Retinal pigment epithelial cell (primary cell): ENCODE results near the gene KLHL17.

Source experiments
- DNase-seq: peaks from one replicate; pipeline ENCODE4 v3.0.0-alpha.2; 2010; ENCODE audit warnings: low read depth
- H3K4me3 ChIP-seq: 2 replicates; pipeline ENCODE4 v1.5.1; 2011; ENCODE audit warnings: mild to moderate bottlenecking, low read length, control low read depth, moderate library complexity
- TF ChIP-seq, protein P1 (sequence below): conservative IDR thresholded peaks from 2 replicates; pipeline ENCODE4 v1.5.1; 2011; ENCODE audit warnings: low read depth, low read length, control low read depth, inconsistent platforms

Gene KLHL17

GRCh38 chr1:914131-914890 lies 46.1 kb upstream of the KLHL17 start:
- H3K4me3 ChIP-seq = no peak overlapping the region
- DNase-seq = no peak

GRCh38 chr1:914891-915280 lies 45.5 kb upstream of the KLHL17 start:
- no peak overlapping the region for H3K4me3 ChIP-seq
- TF ChIP-seq, protein P1, sequence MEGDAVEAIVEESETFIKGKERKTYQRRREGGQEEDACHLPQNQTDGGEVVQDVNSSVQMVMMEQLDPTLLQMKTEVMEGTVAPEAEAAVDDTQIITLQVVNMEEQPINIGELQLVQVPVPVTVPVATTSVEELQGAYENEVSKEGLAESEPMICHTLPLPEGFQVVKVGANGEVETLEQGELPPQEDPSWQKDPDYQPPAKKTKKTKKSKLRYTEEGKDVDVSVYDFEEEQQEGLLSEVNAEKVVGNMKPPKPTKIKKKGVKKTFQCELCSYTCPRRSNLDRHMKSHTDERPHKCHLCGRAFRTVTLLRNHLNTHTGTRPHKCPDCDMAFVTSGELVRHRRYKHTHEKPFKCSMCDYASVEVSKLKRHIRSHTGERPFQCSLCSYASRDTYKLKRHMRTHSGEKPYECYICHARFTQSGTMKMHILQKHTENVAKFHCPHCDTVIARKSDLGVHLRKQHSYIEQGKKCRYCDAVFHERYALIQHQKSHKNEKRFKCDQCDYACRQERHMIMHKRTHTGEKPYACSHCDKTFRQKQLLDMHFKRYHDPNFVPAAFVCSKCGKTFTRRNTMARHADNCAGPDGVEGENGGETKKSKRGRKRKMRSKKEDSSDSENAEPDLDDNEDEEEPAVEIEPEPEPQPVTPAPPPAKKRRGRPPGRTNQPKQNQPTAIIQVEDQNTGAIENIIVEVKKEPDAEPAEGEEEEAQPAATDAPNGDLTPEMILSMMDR = no peak
- no peak for DNase-seq

More at GRCh38 chr1:914131-914890, 46.1 kb upstream of the KLHL17 start:
- TF ChIP-seq, protein P1 = no peak

- DNase-seq = no peak
- H3K4me3 ChIP-seq = no peak overlapping the region
- TF ChIP-seq, protein P1 = no peak
These were observed 44.9 kb upstream of the KLHL17 start for GRCh38 chr1:915295-916172.

DNA sequence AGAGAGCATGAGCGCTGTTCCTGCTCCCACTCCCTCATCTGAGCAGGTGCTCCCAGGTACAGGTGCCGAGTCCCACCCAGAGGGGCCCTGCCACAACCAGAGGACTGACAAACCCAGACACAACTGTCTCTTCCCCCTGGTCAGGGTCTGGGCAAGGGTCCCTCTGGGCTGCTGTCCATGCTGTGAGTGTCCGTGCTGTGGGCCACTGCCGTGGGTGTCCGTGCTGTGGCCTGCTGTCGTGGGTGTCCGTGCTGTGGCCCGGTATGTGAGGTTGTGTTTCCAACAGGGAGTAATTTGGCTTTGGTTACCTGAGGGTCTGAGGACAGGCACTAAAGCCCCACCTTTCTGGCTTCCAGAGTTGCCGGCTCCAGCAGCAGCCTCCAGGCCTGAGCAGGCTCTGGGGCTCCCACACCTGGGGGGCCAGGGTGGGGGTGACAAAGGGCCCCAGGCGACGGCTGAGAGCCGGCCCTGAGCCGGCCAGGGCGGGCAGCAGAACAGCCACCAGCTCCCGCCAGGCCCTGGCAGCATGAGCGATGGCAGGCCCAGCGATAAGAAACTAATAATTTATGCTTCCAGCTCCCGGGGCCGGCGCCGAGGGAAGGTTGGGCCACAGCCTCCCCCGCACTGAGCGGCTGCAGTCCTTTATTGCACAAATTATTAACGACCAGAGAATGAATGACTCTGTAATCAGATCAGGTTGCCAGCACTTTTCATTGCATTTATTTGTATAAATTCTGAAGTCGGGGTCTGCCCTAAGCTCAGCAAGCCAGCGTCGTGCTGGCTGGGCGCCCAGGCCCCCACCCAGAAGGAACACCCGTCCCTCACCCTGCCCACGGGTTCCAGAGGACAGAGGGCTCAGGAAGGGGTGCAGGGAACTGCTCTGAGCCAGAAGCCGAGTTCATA lies 44.0 kb upstream of the KLHL17 start:
- no peak overlapping the region for H3K4me3 ChIP-seq
- TF ChIP-seq, protein P1 = no peak
- no peak for DNase-seq

DNA sequence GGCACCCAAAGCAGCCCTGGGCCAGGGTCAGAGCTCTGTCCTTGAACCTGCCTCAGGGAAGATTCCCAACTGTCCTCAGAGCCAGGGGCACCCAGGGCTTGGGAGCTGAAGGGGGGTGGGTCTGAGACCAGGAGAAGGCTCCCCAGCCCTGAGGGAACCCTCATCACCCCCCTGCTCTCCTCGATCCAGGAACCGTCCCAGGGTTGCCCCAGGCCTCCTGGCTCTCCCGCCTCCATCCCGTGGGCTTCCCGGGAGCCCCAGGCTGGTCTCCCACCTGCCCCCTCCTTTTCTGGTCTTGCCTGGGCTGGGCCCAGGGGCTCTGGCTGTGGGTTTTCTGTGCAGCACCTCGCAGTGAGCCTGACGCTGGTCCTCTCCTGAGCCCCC lies 43.3 kb upstream of the KLHL17 start:
- DNase-seq = no peak
- no peak overlapping the region for H3K4me3 ChIP-seq
- TF ChIP-seq, protein P1 = no peak

- DNase-seq = no peak
- TF ChIP-seq, protein P1 = no peak
- no peak overlapping the region for H3K4me3 ChIP-seq
These were observed 42.8 kb upstream of the KLHL17 start for GRCh38 chr1:917466-918091.
